SK-N-MC (cell line): ENCODE measurements around the gene G3BP1.

ENCODE experiments used
- EZH2 ChIP-seq: fragments of 200-600 bp; sonication (generic); IDR thresholded peaks from one replicate; pipeline ENCODE4 v1.6.1; 2017; ENCODE audit warnings: antibody characterized with exemption
- POLR2AphosphoS5 ChIP-seq: IDR thresholded peaks from 2 replicates; pipeline ENCODE4 v1.6.1; 2012; ENCODE audit warnings: mild to moderate bottlenecking, low read depth, low read length, borderline replicate concordance

DNA sequence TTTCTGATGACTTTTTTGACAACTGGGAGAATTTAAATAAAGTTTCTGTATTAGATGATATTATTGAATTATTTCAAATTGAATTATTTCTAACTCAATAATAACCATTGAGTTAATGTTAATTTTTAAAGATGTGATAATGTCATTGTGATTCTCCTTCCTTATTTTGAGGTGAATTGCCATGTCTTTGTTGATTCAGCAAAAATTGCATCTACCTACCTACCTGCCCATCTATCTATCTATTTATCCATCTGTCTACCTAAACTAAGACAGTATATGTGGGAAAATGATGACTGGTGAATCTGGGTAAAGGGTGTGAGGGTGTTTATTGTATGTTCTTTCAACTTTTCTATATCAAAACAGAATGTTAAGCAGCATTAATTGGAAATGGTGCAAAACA, 75.0 kb downstream of the G3BP1 start:
- TF ChIP-seq POLR2AphosphoS5 (no peak), EZH2 (no peak)
